Spleen (tissue), 7 donors: ENCODE data around the gene GRID2.

ENCODE experiments used
- CTCF ChIP-seq, 11 experiments: fragments of 200-600 bp in 7 of 11; fragments of 450-650 bp in 4 of 11; sonication (generic) in 4 of 11; IDR thresholded peaks in 8 of 11; conservative IDR thresholded peaks in 3 of 11; 1 replicate in 7 of 11; 2 replicates in 4 of 11; pipeline versions ENCODE4 v1.4.0 to v1.8.0; 2016 to 2021; ENCODE audit warnings: antibody characterized with exemption in 11 of 11, inconsistent platforms in 4 of 11, mild to moderate bottlenecking in 1 of 11
- POLR2A ChIP-seq, 3 donors: fragments of 450-650 bp; IDR thresholded peaks; one replicate each; pipeline ENCODE4 v1.5.1; 2017; ENCODE audit warnings: antibody characterized with exemption in 3 of 3, mild to moderate bottlenecking in 1 of 3
- POLR2AphosphoS5 ChIP-seq, 3 donors: sonication (generic); formaldehyde crosslinking; IDR thresholded peaks; one replicate each; pipeline ENCODE4 v1.5.1; 2017; ENCODE audit warnings: antibody characterized with exemption in 3 of 3
- donor health status: DM: no; HTN: no; CAD: no; lungs with moderate emphysema.
- donor health status: DM: no; HTN: no; CAD: no.
- donor health status: DM: no; HTN: no; CAD: no.

- TF ChIP-seq CTCF (IDR thresholded peaks at IDR 0.05 in 8 of 11, conservative IDR thresholded peaks at IDR 0.05 in 3 of 11) (no peak), POLR2AphosphoS5 (IDR thresholded peaks at IDR 0.05) (no peak), POLR2A (IDR thresholded peaks at IDR 0.05) (no peak)
Measured at GRCh38 chr4:92261256-92261655, 42.5 kb upstream of the GRID2 start.
